ENCODE measurements around the gene NEK10.
"Not testable (repeated sequence)": the region's sequence is repeated elsewhere in the genome, so short reads cannot be mapped to it uniquely, and the experiment has no call there.

NEK10 gene

GRCh38 chr3:27312044-27312668 is 57.0 kb downstream of the NEK10 start:
- no peak for DNase-seq

- no peak for DNase-seq
These were observed 57.8 kb downstream of the NEK10 start for GRCh38 chr3:27311400-27311799.

DNA sequence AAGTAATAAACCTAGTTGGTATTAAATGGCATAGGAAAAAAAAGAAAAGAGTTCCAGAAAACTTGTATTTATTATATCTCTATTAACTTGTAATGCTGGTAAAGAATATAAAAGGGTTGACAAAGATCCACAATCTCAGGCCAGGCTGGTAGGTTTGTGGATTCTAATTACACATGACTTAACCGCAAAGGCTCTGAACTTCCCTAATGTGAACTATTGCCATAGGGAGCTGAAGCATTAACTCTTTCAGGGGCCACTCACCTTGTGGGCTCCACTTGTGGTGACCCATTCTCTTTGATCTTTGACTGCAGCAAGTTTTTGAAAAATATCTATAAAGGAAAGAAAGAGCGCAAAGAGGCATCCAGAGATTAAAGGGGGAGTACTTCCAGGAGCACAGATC is 58.5 kb downstream of the NEK10 start:
- DNase-seq, result no peak

GRCh38 chr3:27307566-27307965 is 61.6 kb downstream of the NEK10 start:
- DNase-seq, result no peak

DNA sequence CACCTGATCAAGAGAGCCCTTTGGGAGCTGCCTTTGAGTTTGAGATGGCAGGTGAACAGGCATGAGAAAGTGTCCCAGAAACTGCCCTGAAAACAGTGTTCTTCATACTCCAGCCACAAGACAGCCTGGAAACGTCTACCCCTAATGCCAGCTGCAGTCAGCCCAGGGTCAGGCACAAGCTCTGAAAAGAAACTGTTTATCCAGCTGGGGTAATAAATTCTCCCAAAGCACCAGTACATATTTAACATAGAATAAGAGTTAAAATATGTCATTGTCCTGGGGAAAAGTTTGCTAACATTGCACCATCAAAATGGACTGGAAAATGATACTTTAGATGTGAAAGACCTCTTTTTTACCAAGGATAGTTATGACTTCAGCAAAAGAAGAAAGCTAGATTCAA is 66.3 kb downstream of the NEK10 start:
- DNase-seq, result no peak

- DNase-seq, result not testable (repeated sequence)
These were observed 70.2 kb downstream of the NEK10 start for GRCh38 chr3:27298981-27299380.

DNA sequence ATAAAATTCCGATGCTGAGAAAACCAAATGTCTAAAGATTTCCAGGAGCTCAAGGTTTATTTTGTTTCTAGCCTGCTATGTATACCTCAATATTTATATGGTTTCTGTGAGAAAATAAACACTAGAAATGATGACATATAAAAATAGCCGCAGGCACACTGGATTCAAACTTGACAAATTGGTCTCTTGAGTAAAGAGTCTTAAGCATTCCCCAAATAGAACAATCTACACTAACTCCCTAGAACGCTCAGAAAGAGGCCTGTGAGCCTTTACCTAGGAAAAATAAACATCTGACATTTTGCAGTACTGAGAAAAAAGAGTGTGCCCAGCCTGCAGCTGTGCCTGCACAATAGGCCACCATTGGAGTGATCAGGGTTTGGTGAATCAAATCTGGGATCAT is 75.2 kb downstream of the NEK10 start:
- DNase-seq, result no peak

GRCh38 chr3:27290760-27291159 is 78.4 kb downstream of the NEK10 start:
- no peak for DNase-seq

- DNase-seq, result no peak
These were observed 79.3 kb downstream of the NEK10 start for GRCh38 chr3:27289769-27290413.

GRCh38 chr3:27287052-27287451 is 82.1 kb downstream of the NEK10 start:
- no peak for DNase-seq

DNA sequence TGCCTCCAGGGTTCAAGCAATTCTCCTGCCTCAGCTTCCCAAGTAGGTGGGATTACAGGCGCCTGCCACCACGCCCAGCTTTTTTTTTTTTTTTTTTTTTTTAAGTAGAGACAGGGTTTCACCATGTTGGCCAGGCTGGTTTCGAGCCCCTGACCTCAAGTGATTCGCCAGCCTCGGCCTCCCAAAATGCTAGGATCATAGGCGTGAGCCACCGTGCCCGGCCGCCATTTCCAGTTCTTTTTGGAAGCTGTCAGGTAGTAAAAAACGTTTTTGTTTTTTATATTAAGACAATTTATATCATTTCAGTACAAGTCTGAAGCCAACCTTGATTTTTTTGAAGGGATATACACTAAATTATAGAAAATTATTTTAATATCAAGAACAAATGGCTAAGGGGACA is 82.7 kb downstream of the NEK10 start:
- not testable (repeated sequence) for DNase-seq

- DNase-seq, result no peak
These were observed 83.5 kb downstream of the NEK10 start for GRCh38 chr3:27285668-27286067.

DNA sequence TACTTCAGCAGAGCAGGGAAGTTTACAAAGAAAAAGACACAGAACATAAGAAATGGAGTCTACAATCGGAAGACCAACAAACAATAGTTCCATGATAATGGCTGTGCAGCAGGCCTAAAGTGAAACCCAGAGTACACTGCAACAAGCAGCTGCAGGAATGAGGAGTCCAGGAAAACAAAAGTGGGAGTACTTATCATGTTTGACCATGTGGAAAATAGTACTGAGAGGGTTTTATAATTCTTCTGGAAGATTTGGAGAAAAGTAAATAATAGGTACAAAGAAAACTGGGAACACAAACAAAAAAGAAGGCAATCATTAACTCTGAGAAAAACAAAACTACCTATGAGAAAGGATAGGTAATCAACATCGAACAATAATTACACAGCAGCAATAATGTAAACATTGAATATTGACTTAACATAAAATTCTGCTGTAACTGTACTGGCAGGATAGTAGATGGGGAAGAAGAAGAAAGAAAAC is 87.5 kb downstream of the NEK10 start:
- DNase-seq, result no peak

DNA sequence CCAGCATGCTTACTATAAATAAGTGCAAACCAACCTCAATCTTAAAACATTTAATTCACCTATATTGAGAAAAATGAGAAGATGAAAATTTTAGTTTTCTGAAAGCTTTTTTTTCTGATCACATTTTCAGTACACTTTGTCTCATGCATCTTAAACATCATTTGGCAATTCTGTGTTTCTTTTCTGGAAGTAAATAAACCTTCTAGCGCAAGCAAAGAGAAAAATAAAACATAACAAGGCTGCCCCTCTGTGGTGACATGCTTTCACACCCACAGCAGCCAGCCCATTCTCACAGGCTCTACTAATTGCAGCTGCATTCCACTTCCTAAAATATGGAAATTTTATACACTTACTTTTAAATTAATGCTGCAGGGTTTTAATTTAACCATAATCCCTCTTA is 90.1 kb downstream of the NEK10 start:
- no peak for DNase-seq

- no peak for DNase-seq
These were observed 90.7 kb downstream of the NEK10 start for GRCh38 chr3:27278383-27279055.

GRCh38 chr3:27275441-27275990 is 93.7 kb downstream of the NEK10 start:
- DNase-seq, result no peak

GRCh38 chr3:27271890-27272289 is 97.3 kb downstream of the NEK10 start:
- DNase-seq, result no peak

DNA sequence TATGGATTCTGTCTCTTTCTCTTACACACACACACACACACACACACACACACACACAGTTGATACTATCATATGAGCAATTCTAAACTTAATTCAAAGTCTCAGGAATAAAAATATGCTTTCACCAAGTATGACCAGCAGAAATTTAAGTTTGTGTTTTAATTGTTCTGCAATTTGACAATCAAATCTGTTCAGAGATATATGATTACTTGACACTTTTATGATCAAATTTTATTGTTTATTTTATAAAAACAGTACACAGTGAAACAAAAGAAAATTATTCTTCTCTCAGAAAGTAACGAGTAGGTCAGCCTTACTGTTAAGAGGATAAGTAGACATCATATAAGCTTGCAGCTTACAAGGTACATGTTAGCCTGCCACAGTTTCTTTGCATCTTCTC is 114.3 kb downstream of the NEK10 start:
- no peak for DNase-seq

DNA sequence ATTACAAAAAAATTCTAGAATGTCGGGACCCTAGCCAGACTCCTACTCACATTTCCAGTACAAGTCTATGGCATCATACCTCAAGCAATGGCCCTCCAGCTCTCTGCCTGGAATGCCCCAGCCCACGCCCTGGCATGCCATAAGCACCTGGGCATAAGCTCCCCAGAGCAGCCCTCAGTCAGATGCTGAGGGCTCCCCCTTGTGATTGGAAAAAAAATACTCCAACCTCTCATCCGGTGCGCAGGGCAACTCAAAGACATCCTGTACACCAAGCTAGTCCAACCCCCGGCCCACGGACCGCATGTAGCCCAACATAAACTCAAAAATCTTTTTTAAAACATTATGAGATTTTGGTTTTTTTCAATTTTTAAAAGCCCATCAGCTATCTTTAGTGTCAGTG is 115.4 kb downstream of the NEK10 start:
- no peak for DNase-seq

DNA sequence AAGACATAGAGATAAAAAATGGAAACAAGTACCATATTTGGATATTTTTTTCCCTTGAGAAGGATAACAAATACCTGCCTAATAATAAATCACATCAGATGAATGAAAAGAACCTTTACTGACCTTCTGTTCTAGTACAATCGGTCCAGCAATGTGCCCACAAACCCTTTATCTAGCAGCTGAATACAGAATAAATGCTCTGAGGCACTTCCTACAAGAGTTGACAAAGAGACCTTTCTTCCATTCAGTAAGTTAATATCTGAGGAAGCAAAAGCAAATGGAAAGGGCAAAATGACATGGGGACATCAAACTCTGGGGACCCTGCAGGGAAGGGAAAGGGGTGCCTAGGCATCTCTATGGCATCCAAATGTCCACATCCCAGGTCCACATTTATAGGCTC is 115.8 kb downstream of the NEK10 start:
- DNase-seq, result no peak

DNA sequence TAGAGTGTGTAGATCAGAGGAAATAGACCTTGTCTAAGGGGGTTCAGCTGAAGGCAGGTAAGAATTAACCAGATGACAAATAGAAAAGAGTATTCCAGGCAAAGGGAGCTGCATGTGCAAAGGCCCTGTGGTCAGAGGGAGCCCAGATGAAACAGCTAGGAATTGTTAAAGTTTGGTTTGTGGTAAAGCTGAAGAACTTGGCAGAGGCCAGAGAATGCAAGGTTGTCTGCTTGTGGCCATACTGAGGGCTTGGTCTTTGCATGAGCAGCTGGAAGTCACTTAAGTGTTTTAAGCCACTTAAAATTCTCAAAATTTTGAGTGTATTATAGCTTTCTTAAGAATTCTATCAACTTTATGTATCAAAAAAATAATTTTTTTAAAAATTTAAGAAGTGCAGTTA is 116.5 kb downstream of the NEK10 start:
- no peak for DNase-seq

GRCh38 chr3:27244374-27244773 is 124.8 kb downstream of the NEK10 start:
- DNase-seq, result no peak

DNA sequence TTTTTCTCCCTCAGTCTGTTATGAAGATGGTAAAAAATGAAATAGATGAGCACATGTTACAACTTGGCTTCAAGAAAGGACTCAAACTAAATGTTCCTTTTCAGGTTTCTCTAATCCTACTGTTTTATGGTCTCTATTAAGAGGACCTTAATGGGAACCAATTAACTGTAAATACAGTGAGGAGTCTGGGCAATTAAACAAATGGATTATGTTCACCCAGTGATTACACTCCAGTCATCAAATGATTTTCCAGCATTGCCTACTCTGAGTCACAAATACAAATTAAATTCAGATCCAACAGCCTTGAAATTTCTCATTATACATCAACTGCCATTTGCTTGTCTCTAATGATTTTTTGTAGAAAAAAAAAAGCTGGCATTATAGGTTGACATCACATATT is 129.2 kb downstream of the NEK10 start:
- DNase-seq, result no peak

DNA sequence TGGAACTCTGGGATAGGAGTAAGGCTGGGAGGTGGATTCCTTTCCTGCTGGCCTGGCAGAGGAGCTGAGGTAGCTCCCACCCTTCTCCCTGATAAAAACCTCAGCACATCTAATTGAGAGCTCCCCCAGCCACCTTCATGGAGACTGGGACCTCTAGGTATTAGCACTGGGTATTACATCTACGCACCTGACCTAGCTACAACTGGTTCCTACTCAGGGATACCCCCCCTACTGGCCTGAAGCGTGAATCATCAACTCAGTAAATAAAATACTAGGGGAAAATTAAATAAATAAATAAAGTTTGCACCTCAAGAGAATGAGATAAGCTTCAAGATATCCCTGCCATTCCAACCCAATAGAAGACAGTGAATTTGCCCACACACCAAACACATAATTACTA is 140.4 kb downstream of the NEK10 start:
- no peak for DNase-seq

Measured in effector CD8-positive, alpha-beta T cell (primary cell).